Naive thymus-derived CD4-positive, alpha-beta T cell (primary cell): Measurements from ENCODE around the gene C1orf159. TPM values are rescaled to one million over a fixed set of nuclear protein-coding genes. Genes with fewer than 3 reads are reported as not detected.
"Not testable (repeated sequence)": the region's sequence is repeated elsewhere in the genome, so short reads cannot be mapped to it uniquely, and the experiment has no call there.

Source experiments
- ATAC-seq: fragments of 150-1000 bp; cut with Tn5 transposase; 2 replicates; pipeline ENCODE4 v1.10.0; 2021; ENCODE audit warnings: mild to moderate bottlenecking, moderate library complexity
- CTCF ChIA-PET: fragments of 350-600 bp; sonication (Branson Sonifier 250); formaldehyde crosslinking; loops from one replicate; lab custom pipeline; 2021; ENCODE audit warnings: antibody characterized with exemption; lab: Charles Lee
- POLR2A ChIA-PET: fragments of 350-600 bp; sonication (Branson Sonifier 250); formaldehyde crosslinking; loops from one replicate; lab custom pipeline; 2021; ENCODE audit warnings: antibody characterized with exemption, inconsistent platforms; lab: Charles Lee
- DNase-seq, 9 donors: peaks; one replicate each; pipeline versions ENCODE4 v3.0.0 to v3.0.0-alpha.2; 2020 to 2022; ENCODE audit warnings: mixed read lengths in 1 of 9
- H3K27ac ChIP-seq: one replicate; pipeline ENCODE4 v1.7.0; 2013; ENCODE audit warnings: mild to moderate bottlenecking, low read depth, low read length, moderate library complexity
- H3K27me3 ChIP-seq, 2 donors: one replicate each; pipeline ENCODE4 v1.7.0; 2013; ENCODE audit warnings: low read length in 2 of 2, mild to moderate bottlenecking in 2 of 2, moderate library complexity in 2 of 2; ENCODE audit not compliant: control insufficient read depth in 2 of 2, insufficient read depth in 2 of 2
- H3K36me3 ChIP-seq, 3 experiments: 1 replicate in 2 of 3; 2 replicates in 1 of 3; pipeline ENCODE4 v1.7.0; 2013; ENCODE audit warnings: low read length in 3 of 3, mild to moderate bottlenecking in 3 of 3, moderate library complexity in 1 of 3; ENCODE audit not compliant: insufficient read depth in 3 of 3, control insufficient read depth in 2 of 3
- H3K4me1 ChIP-seq, 2 donors: one replicate each; pipeline ENCODE4 v1.7.0; 2013; ENCODE audit warnings: low read length in 2 of 2, mild to moderate bottlenecking in 2 of 2, moderate library complexity in 1 of 2; ENCODE audit not compliant: control insufficient read depth in 2 of 2, insufficient read depth in 2 of 2
- H3K4me3 ChIP-seq: 2 replicates; pipeline ENCODE4 v1.7.0; 2013; ENCODE audit warnings: mild to moderate bottlenecking, low read length
- H3K9me3 ChIP-seq, 3 experiments: 1 replicate in 2 of 3; 2 replicates in 1 of 3; pipeline ENCODE4 v1.7.0; 2013; ENCODE audit warnings: low read length in 3 of 3; ENCODE audit not compliant: control insufficient read depth in 2 of 3
- H3K27ac Mint-ChIP-seq, 9 donors: one replicate each; pipeline ENCODE4 v1.8.0; 2020 to 2022; ENCODE audit warnings: mixed read lengths in 9 of 9, mild to moderate bottlenecking in 8 of 9, moderate library complexity in 5 of 9, inconsistent platforms in 2 of 9
- H3K27me3 Mint-ChIP-seq, 5 donors: one replicate each; pipeline ENCODE4 v1.8.0; 2021 to 2022; ENCODE audit warnings: mixed read lengths in 5 of 5, mild to moderate bottlenecking in 1 of 5
- H3K36me3 Mint-ChIP-seq, 5 donors: one replicate each; pipeline ENCODE4 v1.8.0; 2020 to 2022; ENCODE audit warnings: mixed read lengths in 5 of 5, mild to moderate bottlenecking in 3 of 5, inconsistent platforms in 1 of 5
- H3K4me1 Mint-ChIP-seq, 7 donors: one replicate each; pipeline ENCODE4 v1.8.0; 2020 to 2022; ENCODE audit warnings: mixed read lengths in 7 of 7, mild to moderate bottlenecking in 3 of 7, inconsistent platforms in 1 of 7
- H3K4me3 Mint-ChIP-seq, 10 donors: one replicate each; pipeline ENCODE4 v1.8.0; 2020 to 2022; ENCODE audit warnings: mild to moderate bottlenecking in 10 of 10, mixed read lengths in 10 of 10, moderate library complexity in 6 of 10, inconsistent platforms in 2 of 10
- H3K9me3 Mint-ChIP-seq, 11 donors: one replicate each; pipeline ENCODE4 v1.8.0; 2020 to 2022; ENCODE audit warnings: mixed read lengths in 11 of 11, mild to moderate bottlenecking in 4 of 11, inconsistent platforms in 1 of 11, moderate library complexity in 1 of 11
- intact Hi-C, 2 donors: fragments of 100-400 bp; cut with micrococcal nuclease; formaldehyde crosslinking; loops; one replicate each; pipeline ENCODE4 v1.15.1; 2023
- polyA plus RNA-seq, 2 donors: library from polyadenylated mRNA; unstranded; fragments of 300-500 nt; fragmentation: Illumina TruSeq; gene quantifications; one replicate each; pipeline ENCODE4 v1.2.3, GENCODE V29; 2021
- total RNA-seq, 6 experiments: library from RNA in 5 of 6; stranded (reverse) in 5 of 6; gene quantifications; 1 replicate in 5 of 6; 2 replicates in 1 of 6; pipeline ENCODE4 v1.2.3 and lab custom pipeline; 2021 to 2026

The C1orf159 gene
- total and polyA plus RNA-seq, 7 experiments from 2014 or later, result 6.4 to 21.9 (median 19.2) TPM

GRCh38 chr1:1153215-1153614 is 37.3 kb upstream of the C1orf159 start:
- Mint-ChIP-seq H3K27ac (peak overlapping the region in 8 of 9 donors; percentile 43 to 92 (median 71)), H3K4me1 (peaks cover 0 to 13% (median 9%) of the 10 kb centered on the region in 7 donors), H3K36me3 (peaks cover 0 to 19% (median 0%) of the 10 kb centered on the region in 5 donors), H3K9me3 (peaks cover 0 to 22% (median 13%) of the 10 kb centered on the region in 11 donors)
- H3K4me3 ChIP-seq, H3K27me3 ChIP-seq, H3K4me1 ChIP-seq, ATAC-seq, H3K27ac ChIP-seq, H3K27me3 Mint-ChIP-seq, H3K36me3 ChIP-seq, H3K4me3 Mint-ChIP-seq, DNase-seq, intact Hi-C loops, POLR2A ChIA-PET: not testable (repeated sequence)
- CTCF ChIA-PET, result interaction anchor here (0.7 kb wide), 1 partner anchor 150 kb away, joined by 6 read pairs; no protein-coding TSS in a partner anchor
- peaks cover 0 to 21% (median 3%) of the 10 kb centered on the region in 3 experiments for H3K9me3 ChIP-seq

GRCh38 chr1:1152431-1152830 is 36.5 kb upstream of the C1orf159 start:
- POLR2A ChIA-PET, result interaction anchor here (0.6 to 0.7 kb wide), 3 partner anchors 36 to 1163 kb away, joined by 3 to 6 read pairs (median 3); no protein-coding TSS in a partner anchor
- Mint-ChIP-seq H3K4me1 (peaks cover 0 to 13% (median 9%) of the 10 kb centered on the region in 7 donors), H3K27ac (peak overlapping the region; percentile 43 to 92 (median 66)), H3K9me3 (peaks cover 0 to 22% (median 13%) of the 10 kb centered on the region in 11 donors), H3K36me3 (peaks cover 0 to 19% (median 0%) of the 10 kb centered on the region in 5 donors)
- H3K36me3 ChIP-seq, H3K27me3 Mint-ChIP-seq, intact Hi-C loops, H3K4me3 ChIP-seq, H3K4me1 ChIP-seq, ATAC-seq, H3K27me3 ChIP-seq, DNase-seq, H3K4me3 Mint-ChIP-seq, CTCF ChIA-PET, H3K27ac ChIP-seq: not testable (repeated sequence)
- peaks cover 0 to 21% (median 3%) of the 10 kb centered on the region in 3 experiments for H3K9me3 ChIP-seq

- peaks cover 0 to 13% (median 8%) of the 10 kb centered on the region in 7 donors for H3K4me1 Mint-ChIP-seq
- H3K27ac Mint-ChIP-seq, result no peak overlapping the region
- peaks cover 0 to 22% (median 13%) of the 10 kb centered on the region in 11 donors for H3K9me3 Mint-ChIP-seq
- Histone ChIP-seq H3K27me3 (no peaks in the 10 kb centered on the region), H3K36me3 (no peaks in the 10 kb centered on the region), H3K9me3 (peaks cover 0 to 21% (median 3%) of the 10 kb centered on the region in 3 experiments), H3K4me1 (no peaks in the 10 kb centered on the region), H3K4me3 (no peak overlapping the region), H3K27ac (no peak overlapping the region)
- ATAC-seq, result no peak
- H3K36me3 Mint-ChIP-seq, result peaks cover 0 to 19% (median 0%) of the 10 kb centered on the region in 5 donors
- ChIA-PET CTCF (no interaction called here), POLR2A (no interaction called here)
- H3K27me3 Mint-ChIP-seq, result no peaks in the 10 kb centered on the region
- intact Hi-C loops, result no loop called here
- no peak for DNase-seq
- no peak overlapping the region for H3K4me3 Mint-ChIP-seq
Measured at GRCh38 chr1:1151306-1151705, 35.4 kb upstream of the C1orf159 start.

- no peaks in the 10 kb centered on the region for H3K27me3 ChIP-seq
- H3K4me3 ChIP-seq, result no peak overlapping the region
- peaks cover 0 to 3% of the 10 kb centered on the region in 2 donors for H3K4me1 ChIP-seq
- Mint-ChIP-seq H3K36me3 (peaks cover 0 to 18% (median 0%) of the 10 kb centered on the region in 5 donors), H3K4me3 (no peak overlapping the region), H3K4me1 (peaks cover 0 to 13% (median 9%) of the 10 kb centered on the region in 7 donors), H3K27ac (no peak overlapping the region), H3K9me3 (peaks cover 0 to 21% (median 11%) of the 10 kb centered on the region in 11 donors), H3K27me3 (no peaks in the 10 kb centered on the region)
- DNase-seq (no peak), ATAC-seq (no peak)
- H3K9me3 ChIP-seq, result peaks cover 0 to 14% (median 3%) of the 10 kb centered on the region in 3 experiments
- H3K36me3 ChIP-seq, result no peaks in the 10 kb centered on the region
- H3K27ac ChIP-seq, result no peak overlapping the region
- ChIA-PET POLR2A (no interaction called here), CTCF (no interaction called here)
- intact Hi-C loops, result no loop called here
Measured at GRCh38 chr1:1150100-1150499, 34.2 kb upstream of the C1orf159 start.

GRCh38 chr1:1149416-1149815 is 33.5 kb upstream of the C1orf159 start:
- ATAC-seq, result no peak
- peaks cover 0 to 13% (median 9%) of the 10 kb centered on the region in 7 donors for H3K4me1 Mint-ChIP-seq

GRCh38 chr1:1148569-1148968 is 32.7 kb upstream of the C1orf159 start:
- H3K9me3 Mint-ChIP-seq, result peaks cover 0 to 15% (median 7%) of the 10 kb centered on the region in 11 donors
- no peak overlapping the region for H3K4me3 Mint-ChIP-seq
- H3K36me3 ChIP-seq, result no peaks in the 10 kb centered on the region
- CTCF ChIA-PET, result interaction anchor here (0.8 to 1.2 kb wide), 2 partner anchors 26 to 221 kb away, joined by 3 read pairs; no protein-coding TSS in a partner anchor
- peaks cover 0 to 15% (median 0%) of the 10 kb centered on the region in 5 donors for H3K36me3 Mint-ChIP-seq
- no peak for ATAC-seq
- peaks cover 7 to 19% (median 12%) of the 10 kb centered on the region in 7 donors for H3K4me1 Mint-ChIP-seq
- H3K27me3 Mint-ChIP-seq, result no peaks in the 10 kb centered on the region
- H3K9me3 ChIP-seq, result peaks cover 0 to 10% (median under 1%) of the 10 kb centered on the region in 3 experiments
- POLR2A ChIA-PET, result no interaction called here
- DNase-seq, result no peak
- H3K4me3 ChIP-seq, result no peak overlapping the region
- H3K27ac Mint-ChIP-seq, result peak overlapping the region in 2 of 9 donors; percentile 13 to 24
- no peaks in the 10 kb centered on the region for H3K27me3 ChIP-seq
- intact Hi-C loops, result no loop called here
- no peak overlapping the region for H3K27ac ChIP-seq
- peaks cover 0 to 19% of the 10 kb centered on the region in 2 donors for H3K4me1 ChIP-seq

More at GRCh38 chr1:1149416-1149815, 33.5 kb upstream of the C1orf159 start:
- no peaks in the 10 kb centered on the region for H3K27me3 Mint-ChIP-seq
- H3K36me3 Mint-ChIP-seq, result peaks cover 0 to 18% (median 0%) of the 10 kb centered on the region in 5 donors
- CTCF ChIA-PET, result no interaction called here
- POLR2A ChIA-PET, result no interaction called here
- no peak for DNase-seq
- intact Hi-C loops, result no loop called here
- Histone ChIP-seq H3K4me1 (peaks cover 0 to 10% of the 10 kb centered on the region in 2 donors), H3K27me3 (no peaks in the 10 kb centered on the region), H3K4me3 (no peak overlapping the region), H3K27ac (no peak overlapping the region), H3K9me3 (peaks cover 0 to 14% (median 3%) of the 10 kb centered on the region in 3 experiments), H3K36me3 (no peaks in the 10 kb centered on the region)
- peaks cover 0 to 21% (median 11%) of the 10 kb centered on the region in 11 donors for H3K9me3 Mint-ChIP-seq
- H3K4me3 Mint-ChIP-seq, result no peak overlapping the region
- H3K27ac Mint-ChIP-seq, result peak overlapping the region in 1 of 9 donors; percentile 24
